ENCODE data around the gene TMEM14B. TPM values are rescaled to one million over a fixed set of nuclear protein-coding genes. Genes with fewer than 3 reads are reported as not detected.
"Not testable (repeated sequence)": the region's sequence is repeated elsewhere in the genome, so short reads cannot be mapped to it uniquely, and the experiment has no call there.

The TMEM14B gene
- 36.8 TPM for total RNA-seq (ENCODE audit: insufficient read depth, low replicate concordance)

DNA sequence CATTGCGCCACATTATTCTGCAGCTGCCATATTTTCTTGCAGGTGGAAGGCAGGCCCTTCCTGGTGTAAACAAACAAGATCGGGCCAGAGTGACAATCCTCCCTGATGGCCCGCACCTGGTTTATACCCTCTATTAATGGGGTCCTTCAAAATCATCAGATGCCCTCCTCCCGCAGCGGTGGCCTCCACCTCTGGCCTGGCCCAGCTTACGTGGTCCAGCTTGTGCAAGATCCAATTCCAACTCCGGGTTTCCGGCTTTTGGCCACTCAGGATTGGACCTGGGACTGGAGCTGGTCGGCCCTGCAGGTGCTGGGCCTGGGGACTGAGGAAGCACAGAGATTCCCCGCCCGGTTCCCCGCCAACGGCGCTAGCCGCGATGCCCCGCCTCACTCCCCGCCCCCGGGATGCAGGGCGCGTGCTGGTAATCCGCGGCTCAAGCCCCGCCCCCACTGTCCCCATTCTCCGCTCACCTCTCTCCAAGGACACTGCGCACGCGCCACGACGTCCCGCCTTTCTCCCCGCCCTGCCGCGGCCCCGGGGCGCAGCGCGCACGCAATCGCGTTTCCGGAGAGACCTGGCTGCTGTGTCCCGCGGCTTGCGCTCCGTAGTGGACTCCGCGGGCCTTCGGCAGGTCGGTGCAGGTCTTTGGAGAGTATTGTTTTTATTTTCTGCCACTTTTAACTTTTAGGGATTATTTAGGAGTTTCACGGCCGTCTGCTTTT is at the start of gene TMEM14B:
Gene TMEM14B, plus strand, starts transcription at position 555 of the 722 bp plus-strand sequence. CDS start 1,441 bp downstream, outside the sequence.
- DNase-seq (ENCODE audit: low spot score): peak; percentile 98

- no peak for DNase-seq (ENCODE audit: low spot score)
These were observed 33.6 kb upstream of the TMEM14B start for GRCh38 chr6:10713962-10714361.

DNA sequence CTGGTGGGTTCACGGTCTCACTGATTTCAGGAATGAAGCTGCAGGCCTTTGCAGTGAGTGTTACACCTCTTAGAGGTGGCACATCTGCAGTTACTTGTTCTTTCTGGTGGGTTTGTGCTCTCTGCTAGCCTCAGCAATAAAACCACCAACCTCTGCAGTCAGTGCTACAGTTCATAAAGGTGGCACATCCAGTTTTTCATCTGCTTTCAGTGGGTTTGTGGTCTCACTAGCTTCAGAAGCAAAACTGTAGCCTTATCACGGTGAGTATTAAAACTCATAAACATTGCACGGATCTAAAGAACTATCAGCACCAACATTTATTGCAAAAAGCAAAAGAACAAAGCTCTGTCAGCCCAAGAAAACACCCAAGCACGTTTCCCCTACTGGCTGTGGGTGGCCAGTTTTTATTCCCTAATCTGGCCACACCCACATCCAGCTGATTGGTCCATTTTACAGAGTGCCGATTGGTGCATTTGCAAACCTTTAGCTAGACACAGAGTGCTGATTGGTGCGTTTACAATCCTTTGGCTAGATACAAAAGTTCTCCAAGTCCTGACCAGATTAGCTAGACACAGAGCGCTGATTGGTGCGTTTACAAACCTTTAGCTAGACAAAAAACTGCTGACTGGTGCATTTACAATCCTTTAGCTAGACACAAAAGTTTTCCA is 28.2 kb upstream of the TMEM14B start:
- no peak for DNase-seq (ENCODE audit: low spot score)

DNA sequence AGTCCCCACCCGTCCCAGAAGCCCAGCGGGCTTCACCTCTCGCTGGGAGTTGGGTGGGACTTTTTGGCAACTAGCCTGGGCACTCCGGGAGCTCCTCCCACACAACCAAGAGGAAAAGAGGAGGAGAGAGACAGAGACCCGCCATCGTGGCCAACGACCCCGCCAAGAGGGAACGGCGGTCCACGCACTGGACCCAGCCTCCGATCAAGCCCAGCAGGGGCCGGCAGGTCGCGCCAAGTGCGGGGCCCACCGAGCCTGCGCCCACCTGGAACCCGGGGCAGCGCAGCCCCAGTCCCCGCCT is 27.7 kb upstream of the TMEM14B start:
- DNase-seq (ENCODE audit: low spot score): peak; percentile 57

DNA sequence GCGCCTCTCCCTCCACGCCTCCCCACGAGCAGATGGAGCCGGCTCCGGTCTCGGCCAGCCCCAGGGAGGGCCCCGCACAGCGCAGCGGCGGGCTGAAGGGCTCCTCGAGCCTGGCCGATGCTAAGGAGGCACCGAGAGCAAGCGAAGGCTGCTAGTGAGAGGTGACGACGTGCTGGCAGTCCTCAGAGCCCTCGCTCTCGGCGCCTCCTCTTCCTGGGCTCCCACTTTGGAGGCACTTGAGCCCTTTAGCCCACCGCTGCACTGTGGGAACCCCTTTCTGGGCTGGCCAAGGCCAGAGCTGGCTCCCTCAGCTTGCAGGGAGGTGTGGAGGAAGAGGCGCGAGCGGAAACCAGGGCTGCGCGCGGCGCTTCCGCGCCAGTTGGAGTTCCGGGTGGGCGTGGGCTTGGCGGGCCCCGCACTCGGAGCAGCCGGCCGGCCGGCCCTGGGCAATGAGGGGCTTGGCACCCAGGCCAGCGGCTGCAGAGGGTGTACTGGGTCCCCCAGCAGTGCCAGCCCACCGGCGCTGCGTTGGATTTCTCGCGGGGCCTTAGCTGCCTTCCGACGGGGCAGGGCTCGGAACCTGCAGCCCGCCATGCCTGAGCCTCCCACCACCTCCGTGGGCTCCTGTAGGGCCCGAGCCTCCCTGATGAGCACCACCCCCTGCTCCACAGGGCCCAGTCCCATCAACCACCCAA is 27.2 kb upstream of the TMEM14B start:
- peak; percentile 54 for DNase-seq (ENCODE audit: low spot score)

DNA sequence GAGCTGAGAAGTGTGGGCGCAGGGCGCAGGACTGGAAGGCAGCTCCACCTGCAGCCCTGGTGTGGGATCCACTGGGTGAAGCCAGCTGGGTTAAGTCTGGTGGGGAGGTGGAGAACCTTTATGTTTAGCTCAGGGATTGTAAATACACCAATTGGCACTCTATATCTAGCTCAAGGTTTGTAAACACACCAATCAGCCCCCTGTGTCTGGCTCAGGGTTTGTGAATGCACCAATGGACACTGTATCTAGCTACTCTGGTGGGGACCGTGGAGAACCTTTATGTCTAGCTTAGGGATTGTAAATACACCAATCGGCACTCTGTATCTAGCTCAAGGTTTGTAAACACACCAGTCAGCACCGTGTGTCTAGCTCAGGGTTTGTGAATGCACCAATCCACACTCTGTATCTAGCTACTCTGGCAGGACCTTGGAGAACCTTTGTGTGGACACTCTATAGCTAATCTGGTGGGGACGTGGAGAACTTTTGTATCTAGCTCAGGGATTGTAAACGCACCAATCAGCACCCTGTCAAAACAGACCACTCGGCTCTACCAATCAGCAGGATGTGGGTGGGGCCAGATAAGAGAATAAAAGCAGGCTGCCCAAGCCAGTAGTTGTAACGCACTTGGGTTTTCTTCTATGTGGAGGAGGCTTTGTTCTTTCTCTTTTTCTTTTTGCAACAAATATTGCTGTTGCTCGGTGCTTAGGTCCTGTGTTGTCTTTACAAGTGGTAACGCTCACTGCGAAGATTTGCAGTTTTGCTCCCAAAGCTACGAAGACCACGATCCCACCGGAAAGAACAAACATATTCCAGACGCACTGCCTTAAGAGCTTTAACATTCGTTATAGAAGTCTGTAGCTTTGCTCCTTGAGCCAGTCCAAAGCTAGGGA is 26.4 kb upstream of the TMEM14B start:
- not testable (repeated sequence) for DNase-seq (ENCODE audit: low spot score)

- peak; percentile 21 for DNase-seq (ENCODE audit: low spot score)
These were observed 25.6 kb upstream of the TMEM14B start for GRCh38 chr6:10721850-10722569.

DNA sequence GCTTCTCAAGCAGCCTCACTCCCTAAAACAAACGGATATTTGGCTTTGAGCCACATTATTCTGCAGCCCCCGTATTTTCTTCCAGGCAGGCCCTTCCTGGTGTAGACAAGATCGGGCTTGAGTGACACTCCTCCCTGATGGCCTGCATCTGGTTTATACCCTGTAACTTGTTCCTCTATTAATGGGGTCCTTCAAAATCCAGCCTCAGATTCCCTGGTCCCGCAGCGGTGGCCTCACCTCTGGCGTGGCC is 25.1 kb upstream of the TMEM14B start:
- DNase-seq (ENCODE audit: low spot score): no peak

DNA sequence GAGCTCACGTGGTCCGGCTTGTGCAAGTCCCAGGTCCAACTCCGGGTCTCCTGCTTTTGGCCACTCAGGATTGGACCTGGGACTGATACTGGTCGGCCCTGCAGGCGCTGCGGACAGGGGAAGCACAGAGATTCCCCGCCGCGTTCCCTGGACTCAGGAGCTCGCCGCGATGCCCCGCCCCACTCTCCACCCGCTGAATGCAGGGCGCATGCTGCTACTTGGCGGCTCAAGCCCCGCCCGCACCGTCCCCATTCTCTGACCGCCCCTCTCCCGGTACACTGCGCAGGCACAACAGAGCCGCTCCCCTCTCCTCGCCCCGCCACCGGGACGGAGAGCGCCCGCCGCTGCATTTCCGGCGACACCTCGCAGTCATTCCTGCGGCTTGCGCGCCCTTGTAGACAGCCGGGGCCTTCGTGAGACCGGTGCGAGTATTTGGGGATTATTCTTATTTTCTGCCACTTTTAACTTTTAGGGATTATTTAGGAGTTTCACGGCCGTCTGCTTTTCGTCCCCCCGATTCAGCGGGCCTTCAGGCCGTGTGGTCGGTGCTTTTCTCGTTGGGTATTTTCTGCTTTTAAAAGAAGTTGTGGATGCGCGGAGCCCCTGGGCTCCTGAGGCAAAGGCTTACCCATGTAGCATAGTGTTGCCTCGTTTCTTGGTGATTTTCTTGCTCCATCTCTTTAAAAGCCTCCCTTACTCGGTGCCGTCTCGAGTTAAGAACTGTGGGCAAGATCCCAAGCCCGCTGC is 24.6 kb upstream of the TMEM14B start, which contains the start of gene TMEM14C:
Gene TMEM14C, plus strand, starts transcription at position 251 of the 747 bp plus-strand sequence. CDS start 1,544 bp downstream, outside the sequence.
- DNase-seq (ENCODE audit: low spot score): peak; percentile 99

DNA sequence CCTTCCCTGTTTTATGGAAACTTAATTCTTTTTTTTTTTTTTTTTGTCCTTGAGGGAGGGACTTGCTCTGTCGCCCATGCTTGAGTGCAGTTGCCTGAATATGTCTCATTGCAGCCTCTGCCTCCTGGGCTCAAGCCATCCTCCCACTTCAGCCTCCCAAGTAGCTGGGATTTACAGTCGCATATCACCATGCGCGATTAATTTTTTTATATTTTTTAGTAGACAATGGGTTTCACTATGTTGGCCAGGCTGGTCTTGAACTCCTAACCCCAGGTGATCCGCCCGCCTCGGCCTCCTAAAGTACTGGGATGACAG is 24.1 kb upstream of the TMEM14B start:
- no peak for DNase-seq (ENCODE audit: low spot score)

DNA sequence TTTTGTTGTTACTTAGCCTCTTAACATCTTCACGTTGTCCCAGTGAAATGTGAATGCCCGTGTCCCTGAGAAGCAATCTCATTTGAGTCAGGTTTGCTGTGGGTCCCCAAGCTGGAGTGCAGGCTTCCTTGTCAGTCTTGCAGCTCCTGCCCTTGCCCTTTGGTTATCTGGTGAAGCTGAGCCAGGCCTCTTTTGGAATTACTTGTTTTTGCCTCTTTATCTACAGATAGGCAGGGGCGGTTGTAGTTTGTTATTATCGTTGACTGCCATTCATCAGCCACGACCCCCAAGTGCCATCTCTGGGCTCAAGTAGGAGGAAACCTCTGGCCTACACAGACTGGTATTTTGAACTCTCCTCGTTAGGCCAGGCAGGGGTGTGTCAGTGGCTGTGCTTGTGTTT is 22.6 kb upstream of the TMEM14B start:
- no peak for DNase-seq (ENCODE audit: low spot score)

GRCh38 chr6:10725716-10726115 is 21.9 kb upstream of the TMEM14B start:
- no peak for DNase-seq (ENCODE audit: low spot score)

GRCh38 chr6:10730254-10730653 is 17.4 kb upstream of the TMEM14B start:
- DNase-seq (ENCODE audit: low spot score): no peak

DNA sequence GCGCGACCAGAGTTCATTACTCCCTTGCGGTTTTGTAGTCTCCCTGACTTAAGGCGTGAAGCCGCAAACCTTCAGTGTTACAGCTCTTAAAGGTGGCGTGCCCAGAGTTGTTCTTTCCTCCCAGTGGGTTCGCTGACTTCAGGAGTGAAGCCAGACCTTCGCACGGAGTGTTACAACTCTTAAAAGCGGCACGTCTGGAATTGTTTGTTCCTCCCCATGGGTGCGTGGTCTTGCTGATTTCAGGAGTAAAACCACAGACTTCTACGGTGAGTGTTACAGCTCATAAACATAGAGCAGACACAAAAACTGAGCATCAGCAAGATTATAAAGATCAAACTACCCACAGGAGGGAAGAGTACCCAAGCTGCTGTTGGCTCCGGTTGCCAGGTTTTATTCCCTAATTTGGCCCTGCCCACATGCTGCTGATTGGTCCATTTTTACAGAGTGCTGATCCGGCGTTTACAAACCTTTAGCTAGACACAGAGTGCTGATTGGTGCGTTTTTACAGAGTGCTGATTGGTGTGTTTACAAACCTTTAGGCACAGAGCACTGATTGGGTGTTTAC is 14.4 kb upstream of the TMEM14B start:
- DNase-seq (ENCODE audit: low spot score): no peak

GRCh38 chr6:10733863-10734262 is 13.7 kb upstream of the TMEM14B start:
- DNase-seq (ENCODE audit: low spot score): no peak

GRCh38 chr6:10736731-10737130 is 10.9 kb upstream of the TMEM14B start:
- DNase-seq (ENCODE audit: low spot score): no peak

DNA sequence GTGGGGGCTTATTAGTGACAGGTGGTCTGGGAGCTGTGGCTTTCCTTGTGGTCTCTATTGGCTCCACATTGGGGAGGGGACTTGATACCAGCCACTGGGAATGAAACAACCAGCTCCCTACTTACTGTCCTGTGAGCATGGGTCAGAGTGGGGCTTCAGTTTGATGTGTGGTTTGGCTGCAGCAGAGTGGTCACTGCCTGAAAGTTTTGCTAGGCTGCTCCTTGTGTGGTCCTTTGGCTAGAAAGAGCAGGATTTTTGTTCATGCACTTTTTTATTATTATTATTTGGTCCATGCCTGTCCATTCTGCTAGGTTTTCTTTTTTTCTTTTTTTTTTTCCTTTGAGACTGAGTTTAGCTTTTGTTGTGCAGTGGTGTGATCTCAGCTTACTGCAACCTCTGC is 7.5 kb upstream of the TMEM14B start:
- no peak for DNase-seq (ENCODE audit: low spot score)

DNA sequence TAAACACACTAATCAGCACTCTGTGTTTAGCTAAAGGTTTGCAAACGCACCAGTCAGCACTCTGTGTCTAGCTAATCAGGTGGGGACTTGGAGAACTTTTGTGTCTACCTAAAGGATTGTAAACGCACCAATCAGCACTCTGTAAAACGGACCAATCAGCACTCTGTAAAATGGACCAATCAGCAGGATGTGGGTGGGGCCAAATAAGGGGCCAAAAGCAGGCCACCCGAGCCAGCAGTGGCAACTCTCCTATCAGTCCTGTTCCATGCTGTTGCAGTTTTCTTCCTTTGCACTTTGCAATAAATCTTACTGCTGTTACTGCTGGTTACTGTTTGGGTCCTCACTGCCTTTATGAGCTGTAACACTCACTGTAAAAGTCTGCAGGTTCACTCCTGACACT is 6.0 kb upstream of the TMEM14B start:
- DNase-seq (ENCODE audit: low spot score): not testable (repeated sequence)

DNA sequence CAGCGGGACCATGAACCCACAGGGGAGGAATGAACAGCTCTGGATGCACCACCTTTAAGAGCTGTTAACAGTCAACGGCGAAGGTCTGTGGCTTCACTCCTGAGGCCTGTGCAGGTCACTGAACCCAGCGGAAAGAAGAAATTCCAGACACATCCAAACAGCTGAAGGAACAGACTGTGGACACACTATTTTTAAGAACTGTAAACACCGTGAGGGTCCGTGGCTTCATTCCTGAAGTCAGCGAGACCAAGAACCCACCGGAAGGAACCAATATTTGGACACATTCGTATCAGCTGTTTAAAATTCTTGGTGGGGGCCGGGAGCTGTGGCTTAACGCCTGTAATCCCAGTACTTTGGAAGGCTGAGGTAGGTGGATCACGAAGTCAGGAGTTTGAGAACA is 5.4 kb upstream of the TMEM14B start:
- no peak for DNase-seq (ENCODE audit: low spot score)

GRCh38 chr6:10743515-10743914 is 4.1 kb upstream of the TMEM14B start:
- DNase-seq (ENCODE audit: low spot score): no peak

Measured in umbilical cord (tissue), 2 donors.